PC-9 (cell line): Measurements from ENCODE around the gene ACTRT2. TPM values are rescaled to one million over a fixed set of nuclear protein-coding genes. Genes with fewer than 3 reads are reported as not detected.

ENCODE experiments used
- BruUV-seq: library from RNA; stranded (reverse); fragments of 400-500 nt; replicated peaks from 2 replicates; lab custom pipeline; 2021; lab: Mats Ljungman, UMichigan
- CTCF ChIA-PET: fragments of 300-600 bp; sonication (Branson Sonifier 250); formaldehyde crosslinking; loops from one replicate; lab custom pipeline; 2022; ENCODE audit warnings: antibody characterized with exemption; lab: Charles Lee
- POLR2A ChIA-PET: fragments of 300-600 bp; sonication (Branson Sonifier 250); formaldehyde crosslinking; loops from one replicate; lab custom pipeline; 2022; ENCODE audit warnings: antibody characterized with exemption; ENCODE audit not compliant: unreplicated experiment; lab: Charles Lee
- DNase-seq, 2 experiments: peaks; one replicate each; pipeline versions ENCODE4 v3.0.0 to v3.0.0-alpha.2; 2015 to 2022; ENCODE audit warnings: mixed read lengths in 1 of 2
- H2AFZ ChIP-seq: fragments of 200-600 bp; sonication (generic); 2 replicates; pipeline ENCODE4 v1.8.1; 2017; ENCODE audit warnings: antibody characterized with exemption
- H3F3A ChIP-seq: fragments of 200-600 bp; sonication (generic); 2 replicates; pipeline ENCODE4 v1.8.1; 2017; ENCODE audit warnings: antibody characterized with exemption, mild to moderate bottlenecking, low read depth; ENCODE audit not compliant: insufficient read depth
- H3K27ac ChIP-seq: fragments of 200-600 bp; sonication (generic); 2 replicates; pipeline ENCODE4 v1.6.1; 2016; ENCODE audit warnings: mixed run types
- H3K27me3 ChIP-seq: fragments of 200-600 bp; sonication (generic); 2 replicates; pipeline ENCODE4 v1.6.1; 2016; ENCODE audit warnings: low read depth, mixed run types; ENCODE audit not compliant: insufficient read depth
- H3K36me3 ChIP-seq: fragments of 200-600 bp; sonication (generic); 2 replicates; pipeline ENCODE4 v1.6.1; 2016; ENCODE audit warnings: low read depth, mixed run types
- H3K4me1 ChIP-seq: fragments of 200-600 bp; sonication (generic); replicated peaks from 2 replicates; pipeline ENCODE4 v1.6.1; 2016; ENCODE audit warnings: mixed run types; ENCODE audit not compliant: insufficient read depth
- H3K4me2 ChIP-seq: fragments of 200-600 bp; sonication (generic); 2 replicates; pipeline ENCODE4 v1.6.1; 2017; ENCODE audit warnings: mixed run types
- H3K4me3 ChIP-seq: fragments of 200-600 bp; sonication (generic); 2 replicates; pipeline ENCODE4 v1.6.1; 2016; ENCODE audit warnings: mixed run types
- H3K79me2 ChIP-seq: fragments of 200-600 bp; sonication (generic); 2 replicates; pipeline ENCODE4 v1.6.1; 2017; ENCODE audit warnings: low read depth, mixed run types
- H3K9me2 ChIP-seq: fragments of 200-600 bp; sonication (generic); 2 replicates; pipeline ENCODE4 v1.8.1; 2017; ENCODE audit warnings: mild to moderate bottlenecking; ENCODE audit not compliant: insufficient read depth
- H3K9me3 ChIP-seq: fragments of 200-600 bp; sonication (generic); 2 replicates; pipeline ENCODE4 v1.8.1; 2016; ENCODE audit warnings: low read depth; ENCODE audit not compliant: insufficient read depth
- H4K20me1 ChIP-seq: fragments of 200-600 bp; sonication (generic); 2 replicates; pipeline ENCODE4 v1.8.1; 2017; ENCODE audit not compliant: insufficient read depth
- EZH2 ChIP-seq: fragments of 200-600 bp; sonication (generic); IDR thresholded peaks from 2 replicates; pipeline ENCODE4 v1.8.0; 2017; ENCODE audit warnings: antibody characterized with exemption, low read depth
- intact Hi-C: fragments of 100-400 bp; cut with micrococcal nuclease; formaldehyde crosslinking; loops from one replicate; pipeline ENCODE4 v1.10.0; 2022; ENCODE audit not compliant: unreplicated experiment
- total RNA-seq: library from RNA; stranded (reverse); gene quantifications from 2 replicates; pipeline ENCODE4 v1.2.3, GENCODE V29; 2021
- TF ChIP-seq, protein P1 (sequence below): fragments of 200-600 bp; sonication (generic); conservative IDR thresholded peaks from 2 replicates; pipeline ENCODE4 v1.6.1; 2017; ENCODE audit warnings: mixed run types, antibody characterized with exemption, mild to moderate bottlenecking, moderate library complexity

Gene ACTRT2
- total RNA-seq, 1 experiment from 2014 or later, result not detected

GRCh38 chr1:2999571-2999970 lies 21.7 kb upstream of the ACTRT2 start:
- intact Hi-C loops, result no loop called here
- H3K27me3 ChIP-seq, result peaks cover 81% of the 10 kb centered on the region
- CTCF ChIA-PET, result no interaction called here

GRCh38 chr1:3000214-3000613 lies 21.1 kb upstream of the ACTRT2 start:
- intact Hi-C loops, result no loop called here
- Histone ChIP-seq H3K36me3 (no peaks in the 10 kb centered on the region), H3K79me2 (no peaks in the 10 kb centered on the region), H3K4me2 (no peak overlapping the region), H3K27ac (no peak overlapping the region), H3K4me1 (no peaks in the 10 kb centered on the region), H3F3A (no peaks in the 10 kb centered on the region), H3K9me2 (no peaks in the 10 kb centered on the region), H4K20me1 (no peaks in the 10 kb centered on the region), H3K27me3 (peaks cover 84% of the 10 kb centered on the region), H3K4me3 (no peak overlapping the region), H2AFZ (no peak overlapping the region), H3K9me3 (no peaks in the 10 kb centered on the region)
- TF ChIP-seq, protein P1, sequence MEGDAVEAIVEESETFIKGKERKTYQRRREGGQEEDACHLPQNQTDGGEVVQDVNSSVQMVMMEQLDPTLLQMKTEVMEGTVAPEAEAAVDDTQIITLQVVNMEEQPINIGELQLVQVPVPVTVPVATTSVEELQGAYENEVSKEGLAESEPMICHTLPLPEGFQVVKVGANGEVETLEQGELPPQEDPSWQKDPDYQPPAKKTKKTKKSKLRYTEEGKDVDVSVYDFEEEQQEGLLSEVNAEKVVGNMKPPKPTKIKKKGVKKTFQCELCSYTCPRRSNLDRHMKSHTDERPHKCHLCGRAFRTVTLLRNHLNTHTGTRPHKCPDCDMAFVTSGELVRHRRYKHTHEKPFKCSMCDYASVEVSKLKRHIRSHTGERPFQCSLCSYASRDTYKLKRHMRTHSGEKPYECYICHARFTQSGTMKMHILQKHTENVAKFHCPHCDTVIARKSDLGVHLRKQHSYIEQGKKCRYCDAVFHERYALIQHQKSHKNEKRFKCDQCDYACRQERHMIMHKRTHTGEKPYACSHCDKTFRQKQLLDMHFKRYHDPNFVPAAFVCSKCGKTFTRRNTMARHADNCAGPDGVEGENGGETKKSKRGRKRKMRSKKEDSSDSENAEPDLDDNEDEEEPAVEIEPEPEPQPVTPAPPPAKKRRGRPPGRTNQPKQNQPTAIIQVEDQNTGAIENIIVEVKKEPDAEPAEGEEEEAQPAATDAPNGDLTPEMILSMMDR, result no peak
- TF ChIP-seq EZH2, result no peak
- ChIA-PET CTCF (no interaction called here), POLR2A (no interaction called here)
- no peak for DNase-seq
- no TSS peak for BruUV-seq

More at GRCh38 chr1:2999571-2999970, 21.7 kb upstream of the ACTRT2 start:
- no peaks in the 10 kb centered on the region for H3K4me1 ChIP-seq
- DNase-seq, result no peak
- no peaks in the 10 kb centered on the region for H3K79me2 ChIP-seq
- no peak for TF ChIP-seq EZH2
- TF ChIP-seq, protein P1, result no peak
- no peaks in the 10 kb centered on the region for H4K20me1 ChIP-seq
- H2AFZ ChIP-seq, result no peak overlapping the region
- POLR2A ChIA-PET, result no interaction called here
- no peaks in the 10 kb centered on the region for H3K36me3 ChIP-seq
- no peak overlapping the region for H3K4me2 ChIP-seq
- no TSS peak for BruUV-seq
- H3K9me2 ChIP-seq, result no peaks in the 10 kb centered on the region
- H3K9me3 ChIP-seq, result no peaks in the 10 kb centered on the region
- H3F3A ChIP-seq, result no peaks in the 10 kb centered on the region
- no peak overlapping the region for H3K4me3 ChIP-seq
- no peak overlapping the region for H3K27ac ChIP-seq

GRCh38 chr1:3000671-3001470 lies 20.4 kb upstream of the ACTRT2 start:
- Histone ChIP-seq H3K9me2 (no peaks in the 10 kb centered on the region), H2AFZ (no peak overlapping the region), H4K20me1 (no peaks in the 10 kb centered on the region), H3F3A (no peaks in the 10 kb centered on the region), H3K79me2 (no peaks in the 10 kb centered on the region), H3K36me3 (no peaks in the 10 kb centered on the region), H3K27me3 (peaks cover 86% of the 10 kb centered on the region), H3K27ac (no peak overlapping the region), H3K9me3 (no peaks in the 10 kb centered on the region), H3K4me2 (no peak overlapping the region), H3K4me3 (no peak overlapping the region), H3K4me1 (no peaks in the 10 kb centered on the region)
- CTCF ChIA-PET, result no interaction called here
- intact Hi-C loops, result no loop called here
- POLR2A ChIA-PET, result no interaction called here
- DNase-seq, result no peak
- BruUV-seq, result no TSS peak
- no peak for TF ChIP-seq EZH2
- TF ChIP-seq, protein P1, result no peak
